A549 (cell line): ENCODE results near the gene UPB1. TPM values are rescaled to one million over a fixed set of nuclear protein-coding genes. Genes with fewer than 3 reads are reported as not detected.

Experiments used
- ATAC-seq, 2 experiments: fragments of 200-7000 bp in 1 of 2; fragments of >200 bp in 1 of 2; cut with Nextera tagmentation in 1 of 2; cut with Tn5 transposase in 1 of 2; 3 replicates each; pipeline versions ENCODE4 v1.8.0 to v1.9.1; 2018 to 2020; ENCODE audit warnings: mild to moderate bottlenecking in 1 of 2, moderate library complexity in 1 of 2
- CTCF ChIA-PET: fragments of 300-600 bp; sonication (Branson Sonifier 250); formaldehyde crosslinking; extraction: SDS; loops from one replicate; lab custom pipeline; 2021; ENCODE audit warnings: antibody characterized with exemption, inconsistent platforms; lab: Yijun Ruan, JAX
- POLR2A ChIA-PET: fragments of 350-600 bp; formaldehyde crosslinking; extraction: SDS; loops from one replicate; lab custom pipeline; 2021; ENCODE audit warnings: antibody characterized with exemption, inconsistent platforms; lab: Yijun Ruan, JAX
- DNase-seq, 2 experiments: peaks; one replicate each; pipeline versions ENCODE4 v3.0.0 to v3.0.0-alpha.2; 2011 to 2016; ENCODE audit warnings: low read depth in 1 of 2, low spot score in 1 of 2
- FAIRE-seq: peaks from 2 replicates; lab custom pipeline; 2011; peaks lifted over from hg19 to GRCh38; lab: Jason Lieb, UNC
- H3K27ac ChIP-seq, 2 experiments: fragments of >200 bp; sonication (Bioruptor Twin); formaldehyde crosslinking; 3 replicates each; pipeline ENCODE4 v1.5.1; 2016 to 2017
- H3K4me1 ChIP-seq: fragments of >200 bp; sonication (Bioruptor Twin); formaldehyde crosslinking; 3 replicates; pipeline ENCODE4 v1.6.1; 2016
- H3K4me2 ChIP-seq: fragments of >200 bp; sonication (Bioruptor Twin); formaldehyde crosslinking; 3 replicates; pipeline ENCODE4 v1.6.1; 2016
- H3K4me3 ChIP-seq: fragments of >200 bp; sonication (Bioruptor Twin); formaldehyde crosslinking; 3 replicates; pipeline ENCODE4 v1.5.1; 2016
- H3K9me3 ChIP-seq: fragments of >200 bp; sonication (Bioruptor Twin); formaldehyde crosslinking; 3 replicates; pipeline ENCODE4 v1.6.1; 2016
- CHD4 ChIP-seq: fragments of 200-600 bp; sonication (generic); IDR thresholded peaks from 2 replicates; pipeline ENCODE4 v1.6.1; 2016; ENCODE audit warnings: antibody characterized with exemption, mild to moderate bottlenecking, borderline replicate concordance
- CTCF ChIP-seq: fragments of >200 bp; sonication (Bioruptor Twin); formaldehyde crosslinking; IDR thresholded peaks from 3 replicates; pipeline ENCODE4 v1.5.1; 2016
- EHMT2 ChIP-seq: fragments of 200-600 bp; sonication (generic); IDR thresholded peaks from 2 replicates; pipeline ENCODE4 v1.6.1; 2016; ENCODE audit warnings: antibody characterized with exemption, low read depth, mild to moderate bottlenecking, moderate library complexity
- EP300 ChIP-seq, 2 experiments: fragments of >200 bp; sonication (Bioruptor Twin); formaldehyde crosslinking; IDR thresholded peaks; 2 replicates in 1 of 2; 3 replicates in 1 of 2; pipeline ENCODE4 v1.6.1; 2016 to 2017
- FOSB ChIP-seq: fragments of 250-450 bp; sonication (Bioruptor Pico); IDR thresholded peaks from 2 replicates; pipeline ENCODE4 v1.5.0; 2020; ENCODE audit warnings: mild to moderate bottlenecking, moderate library complexity
- HMGXB4 ChIP-seq: fragments of 250-450 bp; sonication (Bioruptor Pico); IDR thresholded peaks from 2 replicates; pipeline ENCODE4 v1.5.0; 2021; ENCODE audit warnings: mild to moderate bottlenecking, moderate library complexity, borderline replicate concordance
- KDM1A ChIP-seq: fragments of 200-600 bp; sonication (generic); IDR thresholded peaks from 2 replicates; pipeline ENCODE4 v1.6.1; 2016; ENCODE audit warnings: low read depth, mild to moderate bottlenecking
- MAFK ChIP-seq: fragments of 450-650 bp; IDR thresholded peaks from 2 replicates; pipeline ENCODE4 v1.6.1; 2014; ENCODE audit not compliant: partially characterized antibody
- MYC ChIP-seq: IDR thresholded peaks from 2 replicates; pipeline ENCODE4 v1.6.1; 2012; ENCODE audit warnings: mild to moderate bottlenecking, inconsistent platforms, low read length, improper control_type of control experiment, borderline replicate concordance
- NR3C1 ChIP-seq: fragments of >200 bp; sonication (Bioruptor Twin); formaldehyde crosslinking; IDR thresholded peaks from 3 replicates; pipeline ENCODE4 v1.6.1; 2017
- RAD21 ChIP-seq, 2 experiments: fragments of >200 bp in 1 of 2; sonication (Bioruptor Twin) in 1 of 2; formaldehyde crosslinking in 1 of 2; IDR thresholded peaks in 1 of 2; conservative IDR thresholded peaks in 1 of 2; 2 replicates in 1 of 2; 3 replicates in 1 of 2; pipeline ENCODE4 v1.6.1; 2012 to 2018; ENCODE audit warnings: inconsistent platforms in 1 of 2
- RARB ChIP-seq: fragments of 250-450 bp; sonication (Bioruptor Pico); IDR thresholded peaks from 2 replicates; pipeline ENCODE4 v1.8.0; 2021; ENCODE audit warnings: mild to moderate bottlenecking, moderate library complexity
- TFCP2L1 ChIP-seq: fragments of 250-450 bp; sonication (Bioruptor Pico); IDR thresholded peaks from 2 replicates; pipeline ENCODE4 v1.5.0; 2021; ENCODE audit warnings: mild to moderate bottlenecking
- ZC3H11A ChIP-seq: fragments of 450-650 bp; IDR thresholded peaks from 2 replicates; pipeline ENCODE4 v1.6.1; 2014; ENCODE audit warnings: antibody characterized with exemption, mild to moderate bottlenecking
- ZFP36 ChIP-seq: fragments of 450-650 bp; IDR thresholded peaks from 2 replicates; pipeline ENCODE4 v1.6.1; 2014; ENCODE audit warnings: borderline replicate concordance; ENCODE audit not compliant: partially characterized antibody
- ZNF302 ChIP-seq: fragments of 250-450 bp; sonication (Bioruptor Pico); IDR thresholded peaks from 2 replicates; pipeline ENCODE4 v1.9.0; 2021; ENCODE audit warnings: inconsistent platforms, mild to moderate bottlenecking, moderate library complexity
- WGBS: methylation state at CpG from one replicate; pipeline ENCODE4 v1.1.6; 2017; ENCODE audit errors: missing lambda C conversion rate; 5-methylcytosine and 5-hydroxymethylcytosine counted together
- polyA plus RNA-seq, 4 experiments: library from polyadenylated mRNA; depleted of rRNA in 3 of 4; stranded (reverse); fragments of >200 nt; fragmentation: RNase III in 1 of 4; extraction: RNeasy Plus Mini Kit Qiagen cat#74134 plus additional on column Dnase treatment in 1 of 4; gene quantifications; 2 replicates in 3 of 4; 3 replicates in 1 of 4; pipeline ENCODE4 v1.2.3, GENCODE V29; 2011 to 2017
- TF ChIP-seq, protein P1 (sequence below): IDR thresholded peaks from 2 replicates; pipeline ENCODE4 v1.6.1; 2012
- TF ChIP-seq, protein P2 (sequence below): fragments of 200-600 bp; sonication (generic); IDR thresholded peaks from 2 replicates; pipeline ENCODE4 v1.6.1; 2016; ENCODE audit warnings: antibody characterized with exemption, mild to moderate bottlenecking, moderate library complexity

The UPB1 gene
- polyA plus RNA-seq, 2 of the 4 experiments (the other 2 are of a cell fraction) = 0.04 TPM; not detected in 1

DNA sequence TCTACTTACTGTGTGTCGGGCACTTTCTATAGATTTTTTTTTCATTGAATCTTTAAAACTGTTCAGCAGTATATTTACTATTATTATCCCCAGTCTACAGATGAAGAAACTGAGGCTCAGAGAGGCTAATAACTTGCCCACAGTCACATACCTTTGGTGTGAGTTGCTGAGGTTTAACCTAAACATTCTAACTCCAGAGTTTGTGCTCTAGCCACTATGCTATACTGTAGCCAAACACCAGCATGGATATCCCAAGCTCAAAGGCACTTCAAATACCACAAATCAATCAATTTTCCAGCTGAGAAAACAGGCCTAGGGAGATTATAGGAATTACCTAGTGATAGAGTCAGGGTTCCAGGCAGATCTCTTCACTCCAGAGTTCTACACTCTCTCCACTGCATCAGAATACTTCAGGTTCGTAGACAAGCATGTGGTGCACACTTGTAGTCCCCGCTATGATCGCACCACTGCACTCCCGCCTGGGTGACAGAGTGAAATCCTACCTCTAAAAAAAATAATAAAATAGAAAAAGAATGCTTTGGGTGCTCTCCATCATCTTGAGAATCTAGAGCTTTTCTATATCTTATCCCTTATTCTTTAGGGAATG lies 20.4 kb upstream of the UPB1 start:
- TF ChIP-seq KDM1A = no peak
- no peak for TF ChIP-seq FOSB (CRISPR knock-in tag)
- TF ChIP-seq RAD21 (conservative IDR thresholded peaks at IDR 0.05 in 1 of 2, IDR thresholded peaks at IDR 0.05 in 1 of 2) = no peak
- no peak for TF ChIP-seq HMGXB4 (CRISPR knock-in tag)
- no peak for TF ChIP-seq RARB (CRISPR knock-in tag)
- no peak for TF ChIP-seq ZC3H11A
- TF ChIP-seq EP300 (IDR thresholded peaks at IDR 0.05) = no peak
- Histone ChIP-seq H3K4me1 (peaks cover 14% of the 10 kb centered on the region), H3K4me3 (no peak overlapping the region), H3K4me2 (peak overlapping the region; percentile 62), H3K27ac (peak overlapping the region in 1 of 2 experiments; percentile 72; a peak in 3 of 6 replicates), H3K9me3 (no peaks in the 10 kb centered on the region)
- ChIA-PET POLR2A (no interaction called here), CTCF (interaction anchor here (0.8 to 2.2 kb wide), 4 partner anchors 9 to 49 kb away, joined by 3 to 7 read pairs (median 4); no protein-coding TSS in a partner anchor)
- ATAC-seq = no peak
- WGBS = 68% methylated on average over 5 of the region's 5 CpGs
- FAIRE-seq = no peak
- no peak for DNase-seq

GRCh38 chr22:24481641-24482040 lies 13.5 kb upstream of the UPB1 start:
- no peak overlapping the region; the same call in 2 of the 3 replicates for H3K4me2 ChIP-seq
- no peak overlapping the region for H3K4me3 ChIP-seq
- H3K4me1 ChIP-seq = peaks cover 31% of the 10 kb centered on the region
- DNase-seq = no peak
- POLR2A ChIA-PET = no interaction called here
- no peak for ATAC-seq
- no peaks in the 10 kb centered on the region for H3K9me3 ChIP-seq
- whole genome bisulfite sequencing = 4% methylated on average over 1 of the region's 1 CpG
- TF ChIP-seq FOSB (CRISPR knock-in tag) (no peak), TFCP2L1 (CRISPR knock-in tag) (no peak), MYC (no peak), CTCF (no peak), CHD4 (no peak), ZFP36 (no peak), ZC3H11A (no peak), ZNF302 (no peak), MAFK (no peak), NR3C1 (no peak), EHMT2 (no peak), RAD21 (conservative IDR thresholded peaks at IDR 0.05 in 1 of 2, IDR thresholded peaks at IDR 0.05 in 1 of 2) (no peak), KDM1A (no peak)
- TF ChIP-seq, protein P1, sequence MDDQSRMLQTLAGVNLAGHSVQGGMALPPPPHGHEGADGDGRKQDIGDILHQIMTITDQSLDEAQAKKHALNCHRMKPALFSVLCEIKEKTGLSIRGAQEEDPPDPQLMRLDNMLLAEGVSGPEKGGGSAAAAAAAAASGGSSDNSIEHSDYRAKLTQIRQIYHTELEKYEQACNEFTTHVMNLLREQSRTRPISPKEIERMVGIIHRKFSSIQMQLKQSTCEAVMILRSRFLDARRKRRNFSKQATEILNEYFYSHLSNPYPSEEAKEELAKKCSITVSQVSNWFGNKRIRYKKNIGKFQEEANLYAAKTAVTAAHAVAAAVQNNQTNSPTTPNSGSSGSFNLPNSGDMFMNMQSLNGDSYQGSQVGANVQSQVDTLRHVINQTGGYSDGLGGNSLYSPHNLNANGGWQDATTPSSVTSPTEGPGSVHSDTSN = no peak
- TF ChIP-seq, protein P2, sequence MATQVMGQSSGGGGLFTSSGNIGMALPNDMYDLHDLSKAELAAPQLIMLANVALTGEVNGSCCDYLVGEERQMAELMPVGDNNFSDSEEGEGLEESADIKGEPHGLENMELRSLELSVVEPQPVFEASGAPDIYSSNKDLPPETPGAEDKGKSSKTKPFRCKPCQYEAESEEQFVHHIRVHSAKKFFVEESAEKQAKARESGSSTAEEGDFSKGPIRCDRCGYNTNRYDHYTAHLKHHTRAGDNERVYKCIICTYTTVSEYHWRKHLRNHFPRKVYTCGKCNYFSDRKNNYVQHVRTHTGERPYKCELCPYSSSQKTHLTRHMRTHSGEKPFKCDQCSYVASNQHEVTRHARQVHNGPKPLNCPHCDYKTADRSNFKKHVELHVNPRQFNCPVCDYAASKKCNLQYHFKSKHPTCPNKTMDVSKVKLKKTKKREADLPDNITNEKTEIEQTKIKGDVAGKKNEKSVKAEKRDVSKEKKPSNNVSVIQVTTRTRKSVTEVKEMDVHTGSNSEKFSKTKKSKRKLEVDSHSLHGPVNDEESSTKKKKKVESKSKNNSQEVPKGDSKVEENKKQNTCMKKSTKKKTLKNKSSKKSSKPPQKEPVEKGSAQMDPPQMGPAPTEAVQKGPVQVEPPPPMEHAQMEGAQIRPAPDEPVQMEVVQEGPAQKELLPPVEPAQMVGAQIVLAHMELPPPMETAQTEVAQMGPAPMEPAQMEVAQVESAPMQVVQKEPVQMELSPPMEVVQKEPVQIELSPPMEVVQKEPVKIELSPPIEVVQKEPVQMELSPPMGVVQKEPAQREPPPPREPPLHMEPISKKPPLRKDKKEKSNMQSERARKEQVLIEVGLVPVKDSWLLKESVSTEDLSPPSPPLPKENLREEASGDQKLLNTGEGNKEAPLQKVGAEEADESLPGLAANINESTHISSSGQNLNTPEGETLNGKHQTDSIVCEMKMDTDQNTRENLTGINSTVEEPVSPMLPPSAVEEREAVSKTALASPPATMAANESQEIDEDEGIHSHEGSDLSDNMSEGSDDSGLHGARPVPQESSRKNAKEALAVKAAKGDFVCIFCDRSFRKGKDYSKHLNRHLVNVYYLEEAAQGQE = no peak
- FAIRE-seq = no peak
- CTCF ChIA-PET = interaction anchor here (0.6 to 1.9 kb wide), 4 partner anchors 13 to 25 kb away, joined by 3 to 4 read pairs (median 4); no protein-coding TSS in a partner anchor
- H3K27ac ChIP-seq = peak overlapping the region; percentile 52 to 75; a peak in 4 of 6 replicates
